HepG2 (cell line): ENCODE data around the gene TMED3. TPM values are rescaled to one million over a fixed set of nuclear protein-coding genes. Genes with fewer than 3 reads are reported as not detected.

Experiments used
- ELF3 ChIP-seq: IDR thresholded peaks from 2 replicates; pipeline ENCODE4 v1.6.1; 2016; ENCODE audit warnings: missing genetic modification reagents, missing compliant biosample characterization
- FOSL2 ChIP-seq: sonication (generic); formaldehyde crosslinking; IDR thresholded peaks from 2 replicates; pipeline ENCODE4 v1.4.0; 2020; ENCODE audit warnings: missing genetic modification reagents
- MEIS1 ChIP-seq: sonication (generic); formaldehyde crosslinking; IDR thresholded peaks from 2 replicates; pipeline ENCODE4 v1.9.0; 2021; ENCODE audit warnings: mild to moderate bottlenecking, missing genetic modification reagents, moderate library complexity, borderline replicate concordance
- MTERF4 ChIP-seq: sonication (generic); formaldehyde crosslinking; IDR thresholded peaks from 2 replicates; pipeline ENCODE4 v1.8.0; 2023; ENCODE audit warnings: mild to moderate bottlenecking, missing genetic modification reagents
- MYNN ChIP-seq: sonication (generic); formaldehyde crosslinking; IDR thresholded peaks from 2 replicates; pipeline ENCODE4 v1.4.0; 2020; ENCODE audit warnings: mild to moderate bottlenecking, low read depth, missing genetic modification reagents
- NFE2L2 ChIP-seq: fragments of 150-350 bp; IDR thresholded peaks from 2 replicates; pipeline ENCODE4 v1.6.1; 2014; ENCODE audit warnings: low read length
- PLRG1 ChIP-seq: fragments of 450-650 bp; conservative IDR thresholded peaks from 2 replicates; pipeline ENCODE4 v1.6.1; 2016
- SOX13 ChIP-seq, 3 experiments: fragments of 450-650 bp in 1 of 3; sonication (generic) in 1 of 3; formaldehyde crosslinking in 1 of 3; IDR thresholded peaks in 2 of 3; conservative IDR thresholded peaks in 1 of 3; 2 replicates each; pipeline versions ENCODE4 v1.5.0 to v1.6.1; 2016 to 2020; ENCODE audit warnings: antibody characterized with exemption in 1 of 3, mild to moderate bottlenecking in 1 of 3, missing compliant biosample characterization in 1 of 3, missing genetic modification reagents in 1 of 3, moderate library complexity in 1 of 3
- THAP11 ChIP-seq: IDR thresholded peaks from 2 replicates; pipeline ENCODE4 v1.6.1; 2016; ENCODE audit warnings: missing biosample characterization, missing genetic modification reagents
- ZBTB26 ChIP-seq: IDR thresholded peaks from 2 replicates; pipeline ENCODE4 v1.6.1; 2016; ENCODE audit warnings: missing compliant biosample characterization, missing genetic modification reagents, borderline replicate concordance
- ZBTB7A ChIP-seq: sonication (generic); formaldehyde crosslinking; IDR thresholded peaks from 2 replicates; pipeline ENCODE4 v1.8.0; 2022; ENCODE audit warnings: mild to moderate bottlenecking, missing genetic modification reagents
- ZFP62 ChIP-seq: sonication (generic); formaldehyde crosslinking; IDR thresholded peaks from 2 replicates; pipeline ENCODE4 v1.4.0; 2020; ENCODE audit warnings: missing genetic modification reagents
- ZMYM2 ChIP-seq: sonication (generic); formaldehyde crosslinking; IDR thresholded peaks from 2 replicates; pipeline ENCODE4 v1.8.0; 2022; ENCODE audit warnings: mild to moderate bottlenecking, missing genetic modification reagents
- ZMYM4 ChIP-seq: sonication (generic); formaldehyde crosslinking; IDR thresholded peaks from 2 replicates; pipeline ENCODE4 v1.8.1; 2023; ENCODE audit warnings: mild to moderate bottlenecking, missing genetic modification reagents
- ZNF337 ChIP-seq: sonication (generic); formaldehyde crosslinking; IDR thresholded peaks from 2 replicates; pipeline ENCODE4 v1.5.1; 2020; ENCODE audit warnings: missing genetic modification reagents, low read depth, mild to moderate bottlenecking, borderline replicate concordance
- ZNF549 ChIP-seq: sonication (generic); formaldehyde crosslinking; IDR thresholded peaks from 2 replicates; pipeline ENCODE4 v1.5.0; 2020; ENCODE audit warnings: missing genetic modification reagents
- ZNF646 ChIP-seq: sonication (generic); formaldehyde crosslinking; IDR thresholded peaks from 2 replicates; pipeline ENCODE4 v1.9.0; 2021; ENCODE audit warnings: mild to moderate bottlenecking, missing genetic modification reagents
- ZSCAN12 ChIP-seq: sonication (generic); formaldehyde crosslinking; IDR thresholded peaks from 2 replicates; pipeline ENCODE4 v1.9.0; 2021; ENCODE audit warnings: mild to moderate bottlenecking, missing genetic modification reagents
- ZSCAN25 ChIP-seq: sonication (generic); formaldehyde crosslinking; IDR thresholded peaks from 2 replicates; pipeline ENCODE4 v1.8.0; 2022; ENCODE audit warnings: mild to moderate bottlenecking, missing genetic modification reagents
- polyA plus RNA-seq, 8 experiments: library from polyadenylated mRNA; depleted of rRNA in 3 of 8; stranded (reverse) in 7 of 8; unstranded in 1 of 8; fragments of >200 nt; fragmentation: Illumina TruSeq in 4 of 8; extraction: Trizol in 4 of 8; gene quantifications; 2 replicates each; pipeline versions ENCODE4 v1.2.1 to v1.2.3, GENCODE V29; 2011 to 2016; ENCODE audit warnings: low read depth in 4 of 8, missing spikeins in 1 of 8, mixed read lengths in 1 of 8; ENCODE audit not compliant: insufficient read depth in 1 of 8
- total RNA-seq, 5 experiments: library from RNA; depleted of rRNA; stranded (reverse); fragments of >200 nt; fragmentation: Illumina TruSeq; extraction: Trizol; gene quantifications; 2 replicates each; pipeline ENCODE4 v1.2.3, GENCODE V29; 2016; ENCODE audit warnings: low read depth in 1 of 5
- TF ChIP-seq, protein P1 (sequence below): sonication (generic); formaldehyde crosslinking; IDR thresholded peaks from 2 replicates; pipeline ENCODE4 v1.4.0; 2020; ENCODE audit warnings: missing genetic modification reagents, mild to moderate bottlenecking, borderline replicate concordance

The TMED3 gene
- total and polyA plus RNA-seq, 2 of the 13 experiments (the other 11 are each of a cell fraction or from before 2014, with no cell fraction given) = 125 to 155 TPM

DNA sequence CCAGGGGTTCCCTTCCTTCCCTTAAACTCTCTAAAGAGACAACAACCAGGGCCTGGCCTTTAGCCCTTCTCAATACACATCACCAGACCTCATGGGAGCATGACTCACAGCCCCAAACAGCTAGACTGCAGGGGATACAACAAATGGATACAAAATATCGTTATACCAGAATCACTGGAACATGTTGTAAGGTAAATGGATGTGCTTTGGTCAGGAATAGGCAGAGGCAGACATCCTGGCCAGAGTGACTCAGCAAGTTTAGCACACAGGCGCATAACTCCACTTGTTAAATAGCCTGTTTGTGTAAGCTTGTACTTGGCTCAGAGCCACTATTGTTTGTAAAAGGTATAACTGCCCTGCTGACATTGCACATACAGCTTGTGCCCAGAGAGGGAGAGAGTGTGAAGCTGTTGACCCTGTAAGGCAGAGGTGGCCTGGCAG, 18.3 kb downstream of the TMED3 start (continued):
- TF ChIP-seq THAP11 = no peak
- 0 out of 2 replicates have a peak, but pooled peaks have one; percentile 4 for TF ChIP-seq FOSL2 (CRISPR knock-in tag)
- TF ChIP-seq MTERF4 = no peak
- no peak for TF ChIP-seq ZSCAN12 (CRISPR knock-in tag)
- TF ChIP-seq, protein P1, sequence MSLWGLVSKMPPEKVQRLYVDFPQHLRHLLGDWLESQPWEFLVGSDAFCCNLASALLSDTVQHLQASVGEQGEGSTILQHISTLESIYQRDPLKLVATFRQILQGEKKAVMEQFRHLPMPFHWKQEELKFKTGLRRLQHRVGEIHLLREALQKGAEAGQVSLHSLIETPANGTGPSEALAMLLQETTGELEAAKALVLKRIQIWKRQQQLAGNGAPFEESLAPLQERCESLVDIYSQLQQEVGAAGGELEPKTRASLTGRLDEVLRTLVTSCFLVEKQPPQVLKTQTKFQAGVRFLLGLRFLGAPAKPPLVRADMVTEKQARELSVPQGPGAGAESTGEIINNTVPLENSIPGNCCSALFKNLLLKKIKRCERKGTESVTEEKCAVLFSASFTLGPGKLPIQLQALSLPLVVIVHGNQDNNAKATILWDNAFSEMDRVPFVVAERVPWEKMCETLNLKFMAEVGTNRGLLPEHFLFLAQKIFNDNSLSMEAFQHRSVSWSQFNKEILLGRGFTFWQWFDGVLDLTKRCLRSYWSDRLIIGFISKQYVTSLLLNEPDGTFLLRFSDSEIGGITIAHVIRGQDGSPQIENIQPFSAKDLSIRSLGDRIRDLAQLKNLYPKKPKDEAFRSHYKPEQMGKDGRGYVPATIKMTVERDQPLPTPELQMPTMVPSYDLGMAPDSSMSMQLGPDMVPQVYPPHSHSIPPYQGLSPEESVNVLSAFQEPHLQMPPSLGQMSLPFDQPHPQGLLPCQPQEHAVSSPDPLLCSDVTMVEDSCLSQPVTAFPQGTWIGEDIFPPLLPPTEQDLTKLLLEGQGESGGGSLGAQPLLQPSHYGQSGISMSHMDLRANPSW (CRISPR knock-in tag) = no peak
- no peak for TF ChIP-seq SOX13 (IDR thresholded peaks at IDR 0.05)
- 0 out of 4 replicates have a peak, but pooled peaks of 1 of the 2 experiments have one; percentile 22 for TF ChIP-seq SOX13 (CRISPR knock-in tag; conservative IDR thresholded peaks at IDR 0.05 in 1 of 2, IDR thresholded peaks at IDR 0.05 in 1 of 2)
- TF ChIP-seq PLRG1 = no peak
- no peak for TF ChIP-seq MEIS1 (CRISPR knock-in tag)
- no peak for TF ChIP-seq ZNF549 (CRISPR knock-in tag)
- no peak for TF ChIP-seq ZBTB7A (CRISPR knock-in tag)
- no peak for TF ChIP-seq ZSCAN25 (CRISPR knock-in tag)
- no peak for TF ChIP-seq ZFP62
- no peak for TF ChIP-seq ELF3 (CRISPR knock-in tag)
- TF ChIP-seq ZNF337 (CRISPR knock-in tag) = no peak
- TF ChIP-seq ZMYM2 (CRISPR knock-in tag) = peak; percentile 49; the same call in 1 of the 2 replicates
- TF ChIP-seq MYNN (CRISPR knock-in tag) = no peak
- TF ChIP-seq ZNF646 (CRISPR knock-in tag) = no peak
- no peak for TF ChIP-seq ZBTB26 (CRISPR knock-in tag)
- no peak for TF ChIP-seq ZMYM4
- peak; percentile 94 for TF ChIP-seq NFE2L2
